Middle frontal gyrus (tissue), 1 donor: ENCODE measurements around the gene MUL1.
"Not testable (repeated sequence)": the region's sequence is repeated elsewhere in the genome, so short reads cannot be mapped to it uniquely, and the experiment has no call there.

Source experiments
- DNase-seq: peaks from one replicate; pipeline ENCODE4 v3.0.0-alpha.2; 2015; ENCODE audit warnings: low spot score; ENCODE audit errors: extremely low spot score

MUL1 gene

GRCh38 chr1:20507564-20508410, at the start of gene MUL1:
Gene MUL1, minus strand, starts transcription at chr1:20508151. Its CDS starts 127 bp downstream, at chr1:20508024.
- peak; percentile 86 for DNase-seq

GRCh38 chr1:20555758-20556120, 47.8 kb upstream of the MUL1 start:
- DNase-seq = no peak

- DNase-seq = no peak
These were observed 47.2 kb upstream of the MUL1 start for GRCh38 chr1:20555025-20555757.

- DNase-seq = no peak
These were observed 44.9 kb upstream of the MUL1 start for GRCh38 chr1:20552728-20553445.

- DNase-seq = no peak
These were observed 44.2 kb upstream of the MUL1 start, which contains the start of gene FAM43B for GRCh38 chr1:20551945-20552727. Gene FAM43B, plus strand, starts transcription at chr1:20552573. Its CDS starts 401 bp downstream, at chr1:20552974.

- no peak for DNase-seq
These were observed 43.2 kb upstream of the MUL1 start for GRCh38 chr1:20551161-20551560.

- DNase-seq = no peak
These were observed 38.7 kb upstream of the MUL1 start for GRCh38 chr1:20546637-20547036.

- no peak for DNase-seq
These were observed 32.3 kb upstream of the MUL1 start for GRCh38 chr1:20540281-20540680.

- no peak for DNase-seq
These were observed 31.0 kb upstream of the MUL1 start for GRCh38 chr1:20538760-20539551.

GRCh38 chr1:20538227-20538626, 30.3 kb upstream of the MUL1 start:
- DNase-seq = no peak

GRCh38 chr1:20534659-20535417, 26.9 kb upstream of the MUL1 start:
- no peak for DNase-seq

- DNase-seq = no peak
These were observed 25.7 kb upstream of the MUL1 start for GRCh38 chr1:20533635-20534034.

- DNase-seq = no peak
These were observed 22.9 kb upstream of the MUL1 start for GRCh38 chr1:20530901-20531300.

GRCh38 chr1:20530306-20530705, 22.4 kb upstream of the MUL1 start:
- no peak for DNase-seq

- no peak for DNase-seq
These were observed 20.3 kb upstream of the MUL1 start for GRCh38 chr1:20528221-20528620.

GRCh38 chr1:20526267-20526666, 18.3 kb upstream of the MUL1 start:
- DNase-seq = no peak

GRCh38 chr1:20521960-20522861, 14.3 kb upstream of the MUL1 start:
- peak; percentile 51 for DNase-seq

- not testable (repeated sequence) for DNase-seq
These were observed 11.8 kb upstream of the MUL1 start for GRCh38 chr1:20519609-20520262.
